ENCODE measurements around the gene ACOT7. TPM values are rescaled to one million over a fixed set of nuclear protein-coding genes. Genes with fewer than 3 reads are reported as not detected.

The ACOT7 gene
- total and polyA plus RNA-seq, 2 of the 13 experiments (the other 11 are each of a cell fraction or from before 2014, with no cell fraction given), result 33.0 to 55.8 TPM

DNA sequence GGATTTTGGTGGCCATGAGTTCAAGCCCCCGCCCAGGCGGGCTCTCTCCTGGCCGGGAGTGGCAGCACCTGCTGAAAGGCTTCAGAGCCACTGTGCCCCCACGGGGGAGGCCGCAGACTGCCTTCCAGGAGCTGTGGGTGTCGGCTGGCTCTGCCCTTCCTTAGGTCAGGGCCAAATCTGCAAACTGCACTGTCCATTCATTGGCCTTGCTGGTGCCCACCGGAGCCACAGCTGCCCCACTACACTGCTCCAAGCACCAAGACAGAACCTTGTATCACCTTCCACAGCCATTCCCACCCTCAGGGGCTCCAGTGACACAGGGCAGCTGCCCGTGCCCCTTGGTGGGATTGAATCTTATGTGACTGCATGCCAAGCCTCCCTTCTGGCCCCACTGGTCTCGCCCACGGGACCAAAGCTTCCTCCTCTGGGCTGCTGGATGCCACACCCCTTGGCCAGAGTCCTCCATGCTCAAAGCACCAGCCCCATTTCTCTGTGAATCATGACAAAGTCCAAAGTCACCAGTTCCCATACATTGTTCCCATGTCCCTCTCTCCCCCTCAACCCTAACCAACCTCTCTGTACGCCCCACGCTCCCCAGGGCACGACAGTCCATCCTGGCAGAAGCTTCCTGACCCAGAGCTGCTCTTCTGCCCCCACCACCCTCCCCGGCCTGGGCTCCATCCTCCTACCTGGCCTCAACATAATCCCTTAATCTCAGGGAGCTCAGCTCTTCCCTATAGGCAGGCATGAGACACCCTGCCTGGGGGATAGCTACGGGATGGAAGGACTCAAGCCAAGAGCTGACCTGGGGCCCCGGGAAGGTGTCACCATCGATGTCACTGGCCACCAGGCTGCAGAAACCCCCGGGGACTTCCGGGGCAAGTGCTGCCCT lies 111.8 kb downstream of the ACOT7 start (continued):
- TF ChIP-seq HDAC2 (CRISPR knock-in tag; IDR thresholded peaks at IDR 0.05), result 0 out of 2 replicates have a peak, but pooled peaks have one; percentile 24
- TF ChIP-seq, protein P1, sequence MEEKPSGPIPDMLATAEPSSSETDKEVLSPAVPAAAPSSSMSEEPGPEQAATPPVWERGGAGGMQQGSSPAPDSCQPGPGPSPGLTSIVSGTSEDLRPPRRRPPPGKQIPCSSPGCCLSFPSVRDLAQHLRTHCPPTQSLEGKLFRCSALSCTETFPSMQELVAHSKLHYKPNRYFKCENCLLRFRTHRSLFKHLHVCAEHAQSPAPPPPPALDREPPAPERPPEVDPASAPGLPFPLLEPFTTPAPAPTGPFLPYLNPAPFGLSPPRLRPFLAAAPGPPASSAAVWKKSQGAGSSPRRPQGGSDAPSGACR (CRISPR knock-in tag; IDR thresholded peaks at IDR 0.05), result no peak
- TF ChIP-seq, protein P2, sequence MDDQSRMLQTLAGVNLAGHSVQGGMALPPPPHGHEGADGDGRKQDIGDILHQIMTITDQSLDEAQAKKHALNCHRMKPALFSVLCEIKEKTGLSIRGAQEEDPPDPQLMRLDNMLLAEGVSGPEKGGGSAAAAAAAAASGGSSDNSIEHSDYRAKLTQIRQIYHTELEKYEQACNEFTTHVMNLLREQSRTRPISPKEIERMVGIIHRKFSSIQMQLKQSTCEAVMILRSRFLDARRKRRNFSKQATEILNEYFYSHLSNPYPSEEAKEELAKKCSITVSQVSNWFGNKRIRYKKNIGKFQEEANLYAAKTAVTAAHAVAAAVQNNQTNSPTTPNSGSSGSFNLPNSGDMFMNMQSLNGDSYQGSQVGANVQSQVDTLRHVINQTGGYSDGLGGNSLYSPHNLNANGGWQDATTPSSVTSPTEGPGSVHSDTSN (CRISPR knock-in tag; IDR thresholded peaks at IDR 0.05; ENCODE audit: borderline replicate concordance), result no peak
- peak; percentile 65; the same call in 1 of the 2 replicates for TF ChIP-seq ELF3 (CRISPR knock-in tag; IDR thresholded peaks at IDR 0.05)
- TF ChIP-seq ZNF747 (CRISPR knock-in tag; IDR thresholded peaks at IDR 0.05; ENCODE audit: borderline replicate concordance), result no peak
- no peak for TF ChIP-seq ZNF766 (CRISPR knock-in tag; IDR thresholded peaks at IDR 0.05; ENCODE audit: borderline replicate concordance)
- TF ChIP-seq LCORL (IDR thresholded peaks at IDR 0.05), result no peak
- peak; percentile 31; the same call in 1 of the 2 replicates for TF ChIP-seq LCORL (CRISPR knock-in tag; IDR thresholded peaks at IDR 0.05)
- TF ChIP-seq, protein P3, sequence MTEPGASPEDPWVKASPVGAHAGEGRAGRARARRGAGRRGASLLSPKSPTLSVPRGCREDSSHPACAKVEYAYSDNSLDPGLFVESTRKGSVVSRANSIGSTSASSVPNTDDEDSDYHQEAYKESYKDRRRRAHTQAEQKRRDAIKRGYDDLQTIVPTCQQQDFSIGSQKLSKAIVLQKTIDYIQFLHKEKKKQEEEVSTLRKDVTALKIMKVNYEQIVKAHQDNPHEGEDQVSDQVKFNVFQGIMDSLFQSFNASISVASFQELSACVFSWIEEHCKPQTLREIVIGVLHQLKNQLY (CRISPR knock-in tag; IDR thresholded peaks at IDR 0.05), result no peak
- no peak for TF ChIP-seq ZFP37 (CRISPR knock-in tag; IDR thresholded peaks at IDR 0.05; ENCODE audit: borderline replicate concordance)
- 0 out of 2 replicates have a peak, but pooled peaks have one; percentile 29 for TF ChIP-seq DPF2 (CRISPR knock-in tag; IDR thresholded peaks at IDR 0.05; ENCODE audit: borderline replicate concordance, low read depth)
- TF ChIP-seq, protein P4, sequence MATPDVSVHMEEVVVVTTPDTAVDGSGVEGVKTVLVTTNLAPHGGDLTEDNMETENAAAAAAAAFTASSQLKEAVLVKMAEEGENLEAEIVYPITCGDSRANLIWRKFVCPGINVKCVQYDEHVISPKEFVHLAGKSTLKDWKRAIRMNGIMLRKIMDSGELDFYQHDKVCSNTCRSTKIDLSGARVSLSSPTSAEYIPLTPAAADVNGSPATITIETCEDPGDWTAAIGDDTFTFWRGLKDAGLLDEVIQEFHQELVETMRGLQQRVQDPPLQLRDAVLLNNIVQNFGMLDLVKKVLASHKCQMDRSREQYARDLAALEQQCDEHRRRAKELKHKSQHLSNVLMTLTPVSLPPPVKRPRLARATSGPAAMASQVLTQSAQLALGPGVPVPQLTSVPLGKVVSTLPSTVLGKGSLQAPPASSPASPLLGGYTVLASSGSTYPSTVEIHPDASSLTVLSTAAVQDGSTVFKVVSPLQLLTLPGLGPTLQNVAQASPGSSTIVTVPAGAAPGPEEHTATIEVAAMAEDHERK (CRISPR knock-in tag; IDR thresholded peaks at IDR 0.05; ENCODE audit: low read depth), result no peak
- TF ChIP-seq, protein P5, sequence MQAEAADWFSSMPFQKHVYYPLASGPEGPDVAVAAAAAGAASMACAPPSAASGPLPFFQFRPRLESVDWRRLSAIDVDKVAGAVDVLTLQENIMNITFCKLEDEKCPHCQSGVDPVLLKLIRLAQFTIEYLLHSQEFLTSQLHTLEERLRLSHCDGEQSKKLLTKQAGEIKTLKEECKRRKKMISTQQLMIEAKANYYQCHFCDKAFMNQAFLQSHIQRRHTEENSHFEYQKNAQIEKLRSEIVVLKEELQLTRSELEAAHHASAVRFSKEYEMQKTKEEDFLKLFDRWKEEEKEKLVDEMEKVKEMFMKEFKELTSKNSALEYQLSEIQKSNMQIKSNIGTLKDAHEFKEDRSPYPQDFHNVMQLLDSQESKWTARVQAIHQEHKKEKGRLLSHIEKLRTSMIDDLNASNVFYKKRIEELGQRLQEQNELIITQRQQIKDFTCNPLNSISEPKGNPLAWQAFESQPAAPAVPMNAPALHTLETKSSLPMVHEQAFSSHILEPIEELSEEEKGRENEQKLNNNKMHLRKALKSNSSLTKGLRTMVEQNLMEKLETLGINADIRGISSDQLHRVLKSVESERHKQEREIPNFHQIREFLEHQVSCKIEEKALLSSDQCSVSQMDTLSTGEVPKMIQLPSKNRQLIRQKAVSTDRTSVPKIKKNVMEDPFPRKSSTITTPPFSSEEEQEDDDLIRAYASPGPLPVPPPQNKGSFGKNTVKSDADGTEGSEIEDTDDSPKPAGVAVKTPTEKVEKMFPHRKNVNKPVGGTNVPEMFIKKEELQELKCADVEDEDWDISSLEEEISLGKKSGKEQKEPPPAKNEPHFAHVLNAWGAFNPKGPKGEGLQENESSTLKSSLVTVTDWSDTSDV (CRISPR knock-in tag; IDR thresholded peaks at IDR 0.05), result no peak
- peak; percentile 26; the same call in 1 of the 2 replicates for TF ChIP-seq MYC (CRISPR knock-in tag; IDR thresholded peaks at IDR 0.05; ENCODE audit: borderline replicate concordance)
- TF ChIP-seq, protein P6, sequence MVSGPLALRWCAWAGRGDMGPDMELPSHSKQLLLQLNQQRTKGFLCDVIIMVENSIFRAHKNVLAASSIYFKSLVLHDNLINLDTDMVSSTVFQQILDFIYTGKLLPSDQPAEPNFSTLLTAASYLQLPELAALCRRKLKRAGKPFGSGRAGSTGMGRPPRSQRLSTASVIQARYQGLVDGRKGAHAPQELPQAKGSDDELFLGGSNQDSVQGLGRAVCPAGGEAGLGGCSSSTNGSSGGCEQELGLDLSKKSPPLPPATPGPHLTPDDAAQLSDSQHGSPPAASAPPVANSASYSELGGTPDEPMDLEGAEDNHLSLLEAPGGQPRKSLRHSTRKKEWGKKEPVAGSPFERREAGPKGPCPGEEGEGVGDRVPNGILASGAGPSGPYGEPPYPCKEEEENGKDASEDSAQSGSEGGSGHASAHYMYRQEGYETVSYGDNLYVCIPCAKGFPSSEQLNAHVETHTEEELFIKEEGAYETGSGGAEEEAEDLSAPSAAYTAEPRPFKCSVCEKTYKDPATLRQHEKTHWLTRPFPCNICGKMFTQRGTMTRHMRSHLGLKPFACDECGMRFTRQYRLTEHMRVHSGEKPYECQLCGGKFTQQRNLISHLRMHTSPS (CRISPR knock-in tag; IDR thresholded peaks at IDR 0.05; ENCODE audit: low read depth), result peak; percentile 20; the same call in 1 of the 2 replicates
- TF ChIP-seq, protein P7, sequence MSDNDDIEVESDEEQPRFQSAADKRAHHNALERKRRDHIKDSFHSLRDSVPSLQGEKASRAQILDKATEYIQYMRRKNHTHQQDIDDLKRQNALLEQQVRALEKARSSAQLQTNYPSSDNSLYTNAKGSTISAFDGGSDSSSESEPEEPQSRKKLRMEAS (IDR thresholded peaks at IDR 0.05), result 0 out of 2 replicates have a peak, but pooled peaks have one; percentile 19
- no peak for TF ChIP-seq GABPA (IDR thresholded peaks at IDR 0.05; ENCODE audit: low read depth, low read length)
- no peak for TF ChIP-seq GABPA (CRISPR knock-in tag; IDR thresholded peaks at IDR 0.05; ENCODE audit: low read depth)
- TF ChIP-seq, protein P8, sequence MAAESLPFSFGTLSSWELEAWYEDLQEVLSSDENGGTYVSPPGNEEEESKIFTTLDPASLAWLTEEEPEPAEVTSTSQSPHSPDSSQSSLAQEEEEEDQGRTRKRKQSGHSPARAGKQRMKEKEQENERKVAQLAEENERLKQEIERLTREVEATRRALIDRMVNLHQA (CRISPR knock-in tag; IDR thresholded peaks at IDR 0.05), result no peak

Data from HepG2 (cell line).